Fibroblast of skin of abdomen (primary cell): ENCODE results near the gene YAP1.
"Not testable (repeated sequence)": the region's sequence is repeated elsewhere in the genome, so short reads cannot be mapped to it uniquely, and the experiment has no call there.

Experiments
- DNase-seq: peaks from one replicate; pipeline ENCODE4 v3.0.0-alpha.2; 2013

The YAP1 gene

DNA sequence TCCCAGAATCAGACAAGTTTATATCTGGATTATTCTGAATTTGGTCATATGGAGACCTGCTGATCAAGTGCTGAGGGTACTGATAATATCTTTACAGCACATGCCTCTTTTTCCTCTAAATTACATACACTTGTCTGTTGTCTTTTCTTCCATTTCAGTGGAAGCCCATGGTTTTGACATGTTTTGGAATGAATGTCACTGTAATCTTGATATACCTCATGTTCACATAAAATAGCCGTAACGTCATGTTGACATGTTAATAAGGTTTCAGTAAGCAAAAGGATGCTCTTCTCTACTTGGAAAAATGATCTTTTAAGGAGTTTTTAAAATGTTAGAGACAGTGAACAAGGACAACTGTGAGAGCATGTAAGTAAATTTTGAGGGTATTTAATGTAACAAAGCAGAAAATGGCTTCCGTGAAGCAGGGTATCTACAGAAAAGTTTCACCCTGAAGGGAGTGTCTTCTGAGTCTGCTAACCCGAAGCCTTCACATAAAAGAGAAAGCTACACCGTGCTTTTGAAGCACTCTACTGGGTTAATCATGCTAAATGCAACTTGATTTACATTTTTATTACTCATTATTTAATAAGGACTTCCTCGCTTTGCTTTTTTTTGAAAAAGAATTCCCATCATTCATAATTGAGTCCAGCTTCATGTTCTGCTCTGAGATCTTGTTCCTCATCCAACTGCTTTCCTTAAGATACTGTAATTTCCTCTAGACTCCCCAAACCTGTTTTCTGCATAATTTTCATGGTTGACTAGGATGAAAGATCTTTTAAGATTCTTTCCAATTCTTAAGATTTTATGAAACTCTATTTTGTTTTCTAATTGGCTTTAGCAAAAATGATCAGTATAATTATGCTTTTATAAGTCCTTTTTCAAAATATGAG is 56.2 kb downstream of the YAP1 start:
- no peak for DNase-seq

DNA sequence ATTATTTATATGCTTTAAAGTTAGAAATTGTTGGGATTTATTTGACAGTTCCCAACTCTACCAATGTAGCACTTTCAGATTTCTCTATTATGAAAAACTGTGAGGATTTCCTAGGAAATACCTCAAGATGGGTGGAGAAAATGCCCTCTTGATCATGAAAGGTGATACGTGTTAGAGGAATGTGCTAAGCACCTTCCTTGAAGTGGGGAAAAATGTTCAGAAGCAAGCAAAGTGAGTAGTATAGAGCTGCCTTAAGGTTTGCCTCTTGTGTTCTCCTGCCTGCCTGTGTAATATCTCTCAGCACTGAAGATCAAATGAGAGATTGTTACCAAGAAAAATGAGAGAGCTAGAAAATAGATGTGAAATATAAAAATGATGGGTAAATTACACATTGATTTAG is 58.2 kb downstream of the YAP1 start:
- peak; percentile 47 for DNase-seq

GRCh38 chr11:102171101-102171500 is 60.9 kb downstream of the YAP1 start:
- peak; percentile 81 for DNase-seq

DNA sequence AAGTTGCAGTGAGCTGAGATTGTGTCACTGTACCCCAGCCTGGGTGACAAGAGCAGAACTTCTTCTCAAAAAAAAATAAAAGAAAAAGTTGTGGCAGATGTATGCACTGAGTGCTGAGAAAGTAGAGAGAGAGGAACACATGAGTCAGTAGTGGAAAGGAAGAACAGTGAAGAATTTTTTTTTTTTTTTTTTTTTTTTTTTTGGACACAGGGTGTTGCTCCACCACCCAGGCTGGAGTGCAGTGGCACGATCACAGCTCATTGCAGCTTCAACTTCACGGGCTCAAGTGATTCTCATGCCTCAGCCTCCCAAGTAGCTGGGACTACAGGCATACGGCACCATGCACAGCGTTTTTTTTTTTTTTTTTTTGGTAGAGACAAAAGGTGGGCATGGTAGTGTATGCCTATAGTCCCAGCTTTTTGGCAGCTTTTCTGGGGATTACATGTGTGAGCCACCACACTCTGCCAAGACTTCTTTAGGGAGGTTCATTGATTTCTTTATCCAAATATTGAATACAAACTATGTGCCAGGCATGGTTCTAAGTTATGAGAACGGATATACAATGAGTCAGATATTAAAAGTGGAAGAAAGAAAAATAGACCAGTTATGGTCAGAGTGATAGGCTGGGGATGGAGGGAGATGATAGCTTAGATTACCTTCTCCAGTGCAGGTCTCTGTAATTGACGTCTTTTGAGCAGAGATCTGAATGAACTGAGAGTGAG is 62.0 kb downstream of the YAP1 start:
- DNase-seq = peak; percentile 67

DNA sequence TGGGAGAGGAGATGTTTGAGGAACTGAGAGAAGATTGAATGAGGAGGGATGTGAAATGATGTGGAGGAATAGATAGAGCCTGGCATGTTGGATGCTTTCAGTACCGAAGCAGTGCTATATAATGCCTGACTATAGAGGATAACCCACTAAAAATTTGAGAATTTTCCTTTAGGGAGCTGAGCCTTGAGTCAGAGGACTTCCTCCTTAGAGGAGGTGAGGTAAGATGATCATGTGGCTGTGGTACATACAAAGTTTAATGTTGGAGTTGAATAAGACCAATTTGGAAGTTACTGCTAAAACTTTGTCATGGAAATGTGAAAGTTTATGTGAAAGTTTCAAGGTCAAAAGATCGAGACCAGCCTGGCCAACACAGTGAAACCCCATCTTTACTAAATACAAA is 66.9 kb downstream of the YAP1 start:
- no peak for DNase-seq

DNA sequence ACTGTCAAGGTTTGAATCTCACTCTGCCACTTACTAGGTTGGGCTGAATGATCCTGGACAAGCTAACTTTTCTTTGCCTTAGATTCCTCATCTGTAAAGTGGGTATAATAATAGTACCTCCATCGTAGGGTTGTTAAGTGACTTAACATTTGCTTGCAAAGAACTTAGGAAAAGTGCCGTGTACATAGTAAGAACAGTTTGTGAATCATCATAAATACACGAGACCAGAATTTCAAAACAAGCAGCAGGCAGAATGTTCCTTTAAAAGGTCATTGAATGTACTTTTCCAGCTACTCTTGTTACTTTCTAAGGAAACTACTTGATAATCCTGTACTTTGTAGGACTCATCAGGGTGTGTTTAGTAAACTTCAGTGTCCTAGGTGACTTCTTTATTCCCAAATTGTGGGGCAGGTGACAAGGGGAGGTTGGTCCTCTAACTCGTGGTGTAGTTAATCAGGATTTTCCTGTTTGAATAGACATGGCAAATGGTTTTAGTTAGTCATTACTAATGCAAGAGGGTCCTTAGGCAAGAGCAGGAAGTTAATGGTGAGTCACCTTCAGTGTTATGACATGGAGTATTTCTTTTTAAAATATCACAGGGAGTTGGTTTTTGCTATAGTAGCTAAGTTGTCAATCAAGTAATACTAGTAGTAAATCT is 67.9 kb downstream of the YAP1 start:
- DNase-seq = peak; percentile 88

DNA sequence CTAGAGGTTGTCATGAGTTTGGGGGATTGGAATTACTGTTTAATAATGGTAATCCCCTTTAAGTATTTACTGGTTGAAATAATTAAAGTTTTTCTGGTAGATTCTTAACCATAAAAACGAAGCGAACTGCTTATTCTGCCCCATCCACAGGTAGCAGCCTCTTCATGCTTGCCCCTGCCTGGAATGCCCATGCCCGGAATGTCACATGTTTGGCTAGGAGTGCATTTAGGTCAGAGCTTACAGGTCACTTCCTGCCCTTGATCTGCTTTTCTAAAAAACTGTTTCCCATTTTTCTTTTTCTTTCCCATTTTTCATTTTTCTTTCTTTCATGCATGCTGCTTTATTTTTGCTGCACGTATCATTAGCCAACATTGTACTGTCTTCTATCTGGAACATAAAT is 69.1 kb downstream of the YAP1 start:
- no peak for DNase-seq

- DNase-seq = no peak
Observed at GRCh38 chr11:102184269-102184987, 74.2 kb downstream of the YAP1 start.

DNA sequence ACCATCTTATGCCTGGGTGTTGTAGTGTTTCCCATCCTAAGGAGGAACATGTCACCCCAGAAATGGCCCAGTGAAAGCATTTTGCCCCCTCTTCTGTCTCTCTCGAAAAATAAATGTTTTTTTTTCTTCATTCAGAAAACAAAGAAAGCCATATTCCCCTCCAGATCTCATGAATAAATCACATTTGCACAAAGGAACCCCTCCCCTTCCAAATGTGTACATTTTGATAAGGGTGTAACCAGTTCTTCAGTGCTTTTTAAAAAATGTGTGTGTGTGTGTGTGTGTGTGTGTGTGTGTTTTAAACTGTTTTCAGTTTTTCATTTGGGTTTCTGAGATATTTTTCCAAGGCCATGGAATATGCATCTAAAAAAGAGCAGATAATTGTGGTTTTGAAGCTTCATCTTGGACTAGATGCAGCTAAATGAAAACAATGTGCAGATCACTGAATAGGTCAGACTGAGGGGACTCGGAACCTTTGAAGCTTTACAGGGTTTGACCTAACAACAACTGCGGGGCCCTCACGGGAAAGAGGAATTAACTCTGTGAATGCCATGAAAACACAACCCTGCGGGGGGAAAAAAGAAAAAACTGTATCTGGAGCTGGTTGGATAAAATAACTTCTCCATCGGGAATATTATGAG is 76.4 kb downstream of the YAP1 start:
- peak; percentile 70 for DNase-seq

DNA sequence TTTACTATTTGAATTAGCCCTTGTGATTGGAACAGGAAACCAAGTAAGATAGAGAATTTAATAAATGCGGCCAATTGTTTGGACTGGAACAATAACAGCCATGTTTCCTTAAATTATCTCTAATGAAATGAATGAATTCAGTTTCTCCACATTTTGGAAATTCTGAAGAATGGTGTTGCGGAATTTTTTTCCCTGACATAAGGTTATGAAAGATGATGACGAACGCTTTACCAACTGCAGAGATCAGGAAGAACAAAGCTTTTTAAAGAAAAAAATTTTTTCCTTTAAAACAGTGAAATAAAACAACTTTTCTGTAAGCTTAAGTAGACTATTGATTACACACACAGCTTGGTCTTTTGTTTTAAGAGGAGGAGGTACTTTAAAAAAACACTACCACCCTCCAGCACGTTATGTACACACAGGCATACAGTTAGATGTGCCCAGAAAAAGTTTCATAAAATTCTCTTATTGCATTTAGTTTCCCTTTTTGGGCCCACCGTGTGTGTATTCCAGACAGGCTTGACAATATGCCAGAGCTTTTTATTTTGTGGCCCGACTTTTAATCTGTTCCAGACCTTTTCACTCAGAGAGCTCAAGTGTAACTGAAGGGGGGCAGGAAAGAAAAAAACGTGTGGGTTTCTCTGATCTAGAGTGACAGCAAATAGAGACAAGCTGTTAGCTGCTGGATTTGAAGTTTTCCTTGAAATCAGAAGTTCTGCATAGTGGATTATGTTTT is 77.3 kb downstream of the YAP1 start:
- peak; percentile 94 for DNase-seq

- DNase-seq = no peak
Observed at GRCh38 chr11:102188488-102188887, 78.2 kb downstream of the YAP1 start.

- DNase-seq = no peak
Observed at GRCh38 chr11:102191832-102192231, 81.6 kb downstream of the YAP1 start.

- DNase-seq = no peak
Observed at GRCh38 chr11:102192349-102193066, 82.3 kb downstream of the YAP1 start.

DNA sequence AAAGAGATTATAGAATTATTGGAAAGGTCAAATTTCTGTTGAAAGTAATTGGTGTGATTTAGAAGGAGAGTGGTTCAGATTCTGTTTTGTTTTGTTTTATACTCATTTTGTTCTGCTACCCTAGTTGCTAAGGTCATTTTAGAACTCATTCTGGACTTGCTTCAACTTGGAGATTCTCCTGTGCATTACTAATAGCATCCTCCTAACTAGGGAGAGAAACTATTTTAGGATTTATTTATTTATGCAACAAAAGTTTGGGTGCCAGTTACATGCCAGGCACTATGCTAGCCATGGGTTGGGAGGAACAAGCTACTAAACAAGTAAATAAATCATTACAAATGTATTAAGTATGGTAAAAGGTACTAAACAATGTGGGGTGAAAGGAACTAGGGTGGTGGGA is 84.0 kb downstream of the YAP1 start:
- no peak for DNase-seq

GRCh38 chr11:102194990-102195389 is 84.7 kb downstream of the YAP1 start:
- DNase-seq = no peak

- no peak for DNase-seq
Observed at GRCh38 chr11:102196351-102196750, 86.1 kb downstream of the YAP1 start.

DNA sequence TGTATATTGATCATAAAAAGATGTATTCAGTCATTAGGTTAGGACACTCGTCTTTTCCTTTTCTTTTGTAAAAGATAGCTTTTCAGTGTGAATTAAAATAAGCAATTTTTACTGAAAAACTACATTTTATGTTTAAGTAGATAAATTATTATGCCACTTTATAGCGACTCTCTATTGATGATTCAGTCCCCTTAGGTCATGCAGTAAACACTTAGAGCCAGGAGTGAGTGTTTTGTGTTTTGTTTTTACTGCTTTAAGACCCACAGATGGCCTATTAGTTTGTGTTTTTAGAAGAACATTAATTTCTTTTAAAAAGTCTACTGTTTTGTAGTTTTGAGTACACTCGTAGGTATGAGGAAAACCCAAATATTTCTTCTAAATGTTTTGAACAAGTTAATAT is 86.6 kb downstream of the YAP1 start:
- DNase-seq = no peak

- no peak for DNase-seq
Observed at GRCh38 chr11:102197670-102198139, 87.5 kb downstream of the YAP1 start.

DNA sequence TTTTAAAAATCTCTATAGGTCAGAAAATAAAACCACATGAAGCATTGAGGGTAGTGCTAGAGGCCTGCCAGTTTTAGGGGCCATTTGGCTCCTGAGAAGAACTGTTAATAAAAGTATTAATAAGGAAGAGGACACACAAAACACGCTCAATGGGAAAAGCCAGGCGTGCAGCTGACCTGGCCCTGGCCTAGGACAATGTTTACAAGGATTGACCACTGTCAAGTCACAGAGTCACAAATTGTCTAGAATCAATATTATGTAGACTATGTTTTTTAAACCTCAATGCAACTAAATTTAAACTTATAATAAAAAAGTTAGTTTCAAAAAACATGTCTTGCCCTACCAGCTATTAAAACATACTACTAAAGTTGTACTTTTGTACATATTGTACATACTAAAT is 89.4 kb downstream of the YAP1 start:
- DNase-seq = no peak

GRCh38 chr11:102200325-102200724 is 90.1 kb downstream of the YAP1 start:
- not testable (repeated sequence) for DNase-seq

GRCh38 chr11:102201776-102202175 is 91.5 kb downstream of the YAP1 start:
- DNase-seq = no peak
